Measurements from ENCODE around the gene COL1A2. TPM values are rescaled to one million over a fixed set of nuclear protein-coding genes. Genes with fewer than 3 reads are reported as not detected.

COL1A2 gene
- total and polyA plus RNA-seq, 5 donors, result 115 to 259 (median 168) TPM

DNA sequence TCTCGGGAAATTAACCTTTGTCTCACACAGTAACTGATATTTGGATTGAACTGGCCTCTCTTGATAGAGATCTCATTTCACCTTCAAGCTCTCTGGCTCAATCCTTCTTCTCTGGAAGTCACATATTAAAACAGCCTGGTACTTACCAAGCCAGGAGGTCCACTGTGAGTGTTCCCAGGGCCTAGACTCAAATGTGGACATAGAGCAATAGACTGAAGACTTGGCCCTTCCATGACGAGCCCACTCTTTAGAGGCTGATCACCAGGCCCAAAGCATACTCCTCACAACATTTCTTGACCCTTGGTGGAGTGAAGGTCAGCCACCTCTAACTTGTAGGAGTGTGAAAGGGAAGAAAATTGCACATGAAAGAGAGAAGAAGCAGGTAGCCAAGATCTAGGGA, 38.5 kb downstream of the COL1A2 start:
- no peaks in the 10 kb centered on the region for H3K9me3 ChIP-seq (ENCODE audit: control insufficient read depth, low read length)
- DNase-seq (no peak), ATAC-seq (peak in 1 of 2 donors; percentile 27)
- no peaks in the 10 kb centered on the region for H3K4me1 ChIP-seq (ENCODE audit: control insufficient read depth, insufficient read depth, low read length)
- intact Hi-C loops (cut with DNase I), result loop anchor here in 2 of 4 donors (5.0 to 10.0 kb wide), 2 partner anchors 138 to 141 kb away; no protein-coding TSS in a partner anchor
- H3K27ac ChIP-seq (ENCODE audit: low read length), result no peak overlapping the region
- no peak overlapping the region for H3K4me3 ChIP-seq (ENCODE audit: low read length)
- H3K27me3 ChIP-seq (ENCODE audit: control insufficient read depth, insufficient read depth), result no peaks in the 10 kb centered on the region
- WGBS, result 88% methylated on average over 2 of the region's 2 CpGs

DNA sequence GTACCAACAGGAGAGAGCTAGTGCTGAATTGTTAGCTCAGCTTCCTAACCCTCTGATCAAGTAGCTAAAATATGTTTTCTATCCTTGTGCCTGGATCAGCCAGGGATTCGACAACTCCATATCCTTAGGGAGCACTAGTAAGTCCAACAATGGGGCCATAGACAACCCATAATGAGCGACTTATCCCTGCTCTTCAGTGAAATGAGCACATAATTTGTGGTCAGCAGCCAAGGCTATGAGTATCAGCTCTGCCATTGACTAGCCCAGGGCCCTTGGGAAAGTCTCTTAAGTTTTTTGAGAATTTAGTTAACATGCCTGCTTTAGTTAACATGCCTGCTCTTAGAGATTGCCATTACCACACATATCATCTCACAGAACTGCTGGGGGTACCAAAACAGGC, 39.3 kb downstream of the COL1A2 start:
- intact Hi-C loops (cut with DNase I), result loop anchor here in 2 of 4 donors (5.0 to 10.0 kb wide), 2 partner anchors 139 to 142 kb away; no protein-coding TSS in a partner anchor
- Histone ChIP-seq H3K27ac (ENCODE audit: low read length) (no peak overlapping the region), H3K27me3 (ENCODE audit: control insufficient read depth, insufficient read depth) (no peaks in the 10 kb centered on the region), H3K4me3 (ENCODE audit: low read length) (no peak overlapping the region), H3K4me1 (ENCODE audit: control insufficient read depth, insufficient read depth, low read length) (no peaks in the 10 kb centered on the region), H3K9me3 (ENCODE audit: control insufficient read depth, low read length) (no peaks in the 10 kb centered on the region)
- peak; percentile 38 to 40 for ATAC-seq
- 51% methylated on average over 2 of the region's 2 CpGs for WGBS
- DNase-seq, result no peak

DNA sequence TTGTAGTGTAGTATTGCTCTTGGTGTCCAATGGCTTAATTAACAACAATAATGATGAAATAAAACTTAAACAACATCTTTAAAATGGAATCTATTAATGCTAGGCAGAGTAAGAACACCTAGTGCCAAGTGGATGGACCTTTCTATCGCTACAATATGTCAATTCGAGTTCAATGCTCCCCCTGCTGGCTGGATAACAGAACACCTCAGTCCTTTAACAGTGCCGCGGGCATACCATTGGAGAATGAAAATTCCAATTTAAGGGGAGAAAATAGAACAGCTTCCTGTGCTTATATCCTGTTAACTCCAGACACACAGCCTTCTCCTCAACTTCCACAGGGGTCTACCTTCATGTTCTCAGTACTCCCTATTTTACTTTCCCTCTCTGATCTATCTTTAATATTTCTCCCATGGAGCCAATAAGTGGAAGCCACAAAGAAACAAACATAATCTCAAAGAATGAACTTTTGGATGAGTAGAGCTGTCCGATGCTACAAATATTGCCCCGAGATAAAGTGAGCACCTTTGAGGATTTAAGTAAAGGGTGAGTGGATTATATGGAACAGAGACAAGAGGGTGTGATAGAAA, 41.4 kb downstream of the COL1A2 start:
- DNase-seq (peak in 2 of 3 donors; percentile 59 to 60), ATAC-seq (peak; percentile 81 to 86)
- H3K27ac ChIP-seq (ENCODE audit: low read length), result no peak overlapping the region
- no peaks in the 10 kb centered on the region for H3K27me3 ChIP-seq (ENCODE audit: control insufficient read depth, insufficient read depth)
- no peak overlapping the region for H3K4me3 ChIP-seq (ENCODE audit: low read length)
- no peaks in the 10 kb centered on the region for H3K9me3 ChIP-seq (ENCODE audit: control insufficient read depth, low read length)
- WGBS, result 12% methylated on average over 6 of the region's 6 CpGs
- peaks cover 2% of the 10 kb centered on the region for H3K4me1 ChIP-seq (ENCODE audit: control insufficient read depth, insufficient read depth, low read length)
- intact Hi-C loops (cut with DNase I), result loop anchor here in 2 of 4 donors (5.0 to 10.0 kb wide), 2 partner anchors 141 to 144 kb away; no protein-coding TSS in a partner anchor

DNA sequence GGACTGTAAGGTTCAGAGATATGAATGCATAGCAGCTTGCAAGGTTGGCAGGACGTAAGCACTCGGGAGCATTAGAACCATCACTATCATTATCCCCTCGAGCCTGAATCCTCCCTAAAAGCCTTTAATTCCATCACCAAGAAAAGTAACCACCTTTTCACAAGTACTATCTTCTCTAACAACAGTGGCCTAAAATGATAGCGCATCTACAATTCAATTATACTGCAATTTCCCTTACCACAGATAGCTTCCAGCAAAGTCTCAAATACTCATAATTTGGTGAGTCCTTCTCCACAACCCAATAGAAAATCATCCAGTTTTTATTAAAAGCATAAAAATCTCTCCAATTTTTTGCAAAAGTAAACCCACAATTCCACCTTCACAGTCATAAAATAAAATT, 42.0 kb downstream of the COL1A2 start:
- Histone ChIP-seq H3K27me3 (ENCODE audit: control insufficient read depth, insufficient read depth) (no peaks in the 10 kb centered on the region), H3K27ac (ENCODE audit: low read length) (no peak overlapping the region), H3K9me3 (ENCODE audit: control insufficient read depth, low read length) (no peaks in the 10 kb centered on the region), H3K4me1 (ENCODE audit: control insufficient read depth, insufficient read depth, low read length) (peaks cover 2% of the 10 kb centered on the region), H3K4me3 (ENCODE audit: low read length) (no peak overlapping the region)
- intact Hi-C loops (cut with DNase I), result loop anchor here in 2 of 4 donors (5.0 to 10.0 kb wide), 2 partner anchors 142 to 144 kb away; no protein-coding TSS in a partner anchor
- 87% methylated on average over 4 of the region's 4 CpGs for WGBS
- ATAC-seq, result no peak
- no peak for DNase-seq

DNA sequence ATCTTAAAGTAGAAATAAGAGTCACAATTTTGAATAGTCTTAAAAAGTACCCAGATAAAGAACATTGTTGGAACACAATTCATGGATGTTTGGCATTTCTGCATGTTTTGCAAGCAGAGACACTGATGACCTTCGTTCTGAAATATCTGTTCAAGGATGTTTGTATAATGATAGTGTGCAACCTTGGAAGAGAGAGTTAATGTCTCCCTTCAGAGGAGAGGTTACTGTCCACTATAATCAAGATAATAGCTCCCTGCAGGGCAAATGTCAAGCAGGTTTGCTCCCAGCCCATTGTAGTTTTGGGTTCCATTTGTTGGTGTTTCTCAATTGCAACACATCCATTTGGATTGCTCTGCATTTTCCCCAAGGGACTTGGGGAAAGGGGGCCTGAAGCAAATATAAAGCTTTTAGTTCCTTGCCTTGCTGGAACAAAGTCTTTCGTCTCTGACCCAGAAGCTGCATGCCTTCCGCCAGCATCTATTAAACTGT, 45.2 kb downstream of the COL1A2 start:
- H3K4me1 ChIP-seq (ENCODE audit: control insufficient read depth, insufficient read depth, low read length), result peaks cover 2% of the 10 kb centered on the region

DNA sequence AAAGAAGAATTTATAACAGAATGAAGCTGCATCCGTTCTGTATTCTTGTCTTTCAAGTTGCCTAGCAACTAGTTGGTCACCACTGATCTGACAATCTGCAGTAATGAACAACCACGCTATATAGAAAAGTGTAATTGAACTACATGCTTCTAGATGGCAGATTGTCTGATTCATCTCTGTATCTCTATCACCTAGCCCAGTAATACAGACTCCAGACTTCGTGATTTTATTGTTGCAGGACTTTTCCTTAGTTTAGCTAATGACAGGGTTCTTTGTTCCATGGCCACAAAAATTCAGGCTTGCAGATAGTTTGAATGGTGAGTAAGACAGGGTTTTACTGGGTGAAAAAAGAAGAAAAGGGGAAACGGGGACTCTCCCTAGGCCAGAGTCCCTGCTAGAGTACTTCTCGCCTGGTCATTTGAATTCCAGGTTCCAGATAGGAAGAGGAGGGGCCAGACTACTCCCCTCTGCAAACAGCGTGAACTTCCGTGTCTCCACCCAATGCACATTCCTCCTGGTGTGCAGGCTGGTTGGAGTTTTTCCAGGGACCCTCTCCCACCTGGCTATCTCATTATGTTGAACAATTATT, 45.9 kb downstream of the COL1A2 start:
- 53% methylated on average over 7 of the region's 7 CpGs for WGBS
- ATAC-seq, result peak in 1 of 2 donors; percentile 57

More for the DNA sequence above, 45.2 kb downstream of the COL1A2 start:
- Histone ChIP-seq H3K27ac (ENCODE audit: low read length) (no peak overlapping the region), H3K27me3 (ENCODE audit: control insufficient read depth, insufficient read depth) (no peaks in the 10 kb centered on the region), H3K9me3 (ENCODE audit: control insufficient read depth, low read length) (no peaks in the 10 kb centered on the region), H3K4me3 (ENCODE audit: low read length) (no peak overlapping the region)
- ATAC-seq (peak; percentile 62 to 69), DNase-seq (no peak)
- intact Hi-C loops (cut with DNase I), result loop anchor here in 2 of 4 donors (5.0 to 10.0 kb wide), 2 partner anchors 145 to 148 kb away; no protein-coding TSS in a partner anchor
- 43% methylated on average over 3 of the region's 3 CpGs for WGBS

DNA sequence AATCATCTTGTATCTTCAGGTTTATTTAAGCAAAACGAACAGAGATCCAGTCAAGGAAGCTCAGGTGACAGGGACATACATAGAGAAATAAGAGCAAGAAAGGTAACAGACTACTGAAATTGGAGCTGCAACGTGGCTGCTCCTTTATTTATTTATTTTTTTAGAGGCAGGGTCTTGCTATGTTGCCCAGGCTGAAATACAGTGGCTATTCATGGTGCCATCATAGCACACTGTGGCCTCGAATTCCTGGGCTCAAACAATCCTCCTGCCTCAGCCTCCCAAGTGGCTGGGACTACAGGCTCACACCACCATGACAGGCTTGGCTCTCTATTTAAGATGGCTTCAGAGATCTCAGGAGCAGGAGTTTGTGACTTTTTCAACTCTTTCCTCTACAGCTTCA, 46.4 kb downstream of the COL1A2 start:
- no peaks in the 10 kb centered on the region for H3K27me3 ChIP-seq (ENCODE audit: control insufficient read depth, insufficient read depth)
- no peak overlapping the region for H3K4me3 ChIP-seq (ENCODE audit: low read length)
- H3K9me3 ChIP-seq (ENCODE audit: control insufficient read depth, low read length), result no peaks in the 10 kb centered on the region
- H3K27ac ChIP-seq (ENCODE audit: low read length), result no peak overlapping the region
- intact Hi-C loops (cut with DNase I), result no loop called here
- WGBS, result 89% methylated on average over 3 of the region's 3 CpGs
- ATAC-seq (no peak), DNase-seq (no peak)
- peaks cover 2% of the 10 kb centered on the region for H3K4me1 ChIP-seq (ENCODE audit: control insufficient read depth, insufficient read depth, low read length)

More for the DNA sequence above, 45.9 kb downstream of the COL1A2 start:
- no peak overlapping the region for H3K27ac ChIP-seq (ENCODE audit: low read length)
- peaks cover 2% of the 10 kb centered on the region for H3K4me1 ChIP-seq (ENCODE audit: control insufficient read depth, insufficient read depth, low read length)
- no peaks in the 10 kb centered on the region for H3K9me3 ChIP-seq (ENCODE audit: control insufficient read depth, low read length)
- DNase-seq, result peak in 1 of 3 donors; percentile 9
- intact Hi-C loops (cut with DNase I), result no loop called here
- H3K4me3 ChIP-seq (ENCODE audit: low read length), result no peak overlapping the region
- no peaks in the 10 kb centered on the region for H3K27me3 ChIP-seq (ENCODE audit: control insufficient read depth, insufficient read depth)

DNA sequence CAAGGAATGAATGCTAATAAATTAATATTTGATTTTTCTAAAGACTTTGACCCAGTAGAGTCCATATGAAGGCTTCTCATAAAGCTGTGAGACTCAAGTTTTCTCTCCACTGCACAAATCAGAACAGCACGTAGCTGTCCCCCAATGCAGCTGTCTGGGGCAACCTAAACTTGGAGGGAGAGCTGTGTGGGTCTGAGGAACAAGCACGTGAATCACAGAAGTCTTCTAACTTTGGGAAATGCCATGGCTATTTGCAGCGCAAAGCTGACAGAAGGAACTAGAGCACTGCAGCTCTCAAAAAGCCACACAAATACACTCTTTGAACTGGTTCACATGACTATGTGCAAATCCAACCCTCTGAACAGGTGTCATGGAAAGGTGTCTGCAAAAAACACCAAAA, 47.9 kb downstream of the COL1A2 start:
- intact Hi-C loops (cut with DNase I), result no loop called here
- 88% methylated on average over 3 of the region's 3 CpGs for WGBS
- no peak for ATAC-seq

DNA sequence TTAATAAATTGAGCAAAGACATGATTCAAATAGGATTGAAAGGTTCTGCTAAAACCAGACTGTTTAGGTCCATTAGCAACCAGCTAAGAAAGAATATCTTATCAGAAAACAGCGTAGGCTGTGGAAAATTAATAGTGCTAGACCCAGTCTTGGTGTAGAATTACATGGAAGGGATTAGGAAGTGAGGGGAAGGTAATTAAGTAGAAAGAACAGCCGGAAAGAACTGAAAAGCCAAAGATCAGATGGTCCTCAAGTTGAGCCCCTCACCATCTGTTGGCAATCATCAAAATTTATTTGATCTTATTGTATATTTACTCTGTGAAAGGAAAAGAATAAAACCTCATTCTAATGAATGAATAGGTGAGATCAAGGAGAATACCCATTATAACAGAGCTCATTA, 50.1 kb downstream of the COL1A2 start:
- H3K4me1 ChIP-seq (ENCODE audit: control insufficient read depth, insufficient read depth, low read length), result peaks cover 2% of the 10 kb centered on the region
- ATAC-seq (no peak), DNase-seq (no peak)
- 61% methylated on average over 2 of the region's 2 CpGs for WGBS
- intact Hi-C loops (cut with DNase I), result loop anchor here in 1 of 4 donors (5.0 kb wide), 1 partner anchor 802 kb away; no protein-coding TSS in a partner anchor
- H3K27ac ChIP-seq (ENCODE audit: low read length), result no peak overlapping the region
- H3K4me3 ChIP-seq (ENCODE audit: low read length), result no peak overlapping the region
- H3K27me3 ChIP-seq (ENCODE audit: control insufficient read depth, insufficient read depth), result no peaks in the 10 kb centered on the region
- no peaks in the 10 kb centered on the region for H3K9me3 ChIP-seq (ENCODE audit: control insufficient read depth, low read length)

More for the DNA sequence above, 47.9 kb downstream of the COL1A2 start:
- no peak for DNase-seq
- Histone ChIP-seq H3K27me3 (ENCODE audit: control insufficient read depth, insufficient read depth) (no peaks in the 10 kb centered on the region), H3K4me1 (ENCODE audit: control insufficient read depth, insufficient read depth, low read length) (peaks cover 2% of the 10 kb centered on the region), H3K9me3 (ENCODE audit: control insufficient read depth, low read length) (no peaks in the 10 kb centered on the region), H3K4me3 (ENCODE audit: low read length) (no peak overlapping the region), H3K27ac (ENCODE audit: low read length) (no peak overlapping the region)

DNA sequence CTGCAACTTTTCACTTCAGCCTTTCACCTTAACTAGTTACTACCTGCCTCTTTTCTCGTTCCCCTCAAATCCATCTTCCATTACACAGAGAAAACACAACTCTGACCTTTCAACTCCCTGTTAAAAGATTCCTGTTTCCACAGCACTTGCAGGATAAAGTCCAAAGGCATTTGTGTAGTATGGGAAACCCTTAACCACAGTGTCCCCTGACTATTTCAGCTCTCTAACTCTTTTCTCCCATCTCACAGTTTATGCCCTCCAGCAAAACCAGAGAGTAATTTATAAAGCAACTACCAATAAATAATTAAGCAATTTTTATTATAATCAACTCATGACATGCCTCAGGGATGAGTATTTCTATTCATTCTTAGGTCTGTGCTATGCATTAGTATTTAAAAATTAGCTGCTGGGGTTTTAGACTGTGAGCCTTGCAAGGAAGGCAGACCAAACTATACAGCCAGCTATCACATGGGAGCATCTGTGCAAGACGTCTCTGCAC, 51.0 kb downstream of the COL1A2 start:
- intact Hi-C loops (cut with DNase I), result loop anchor here in 1 of 4 donors (5.0 kb wide), 1 partner anchor 802 kb away; no protein-coding TSS in a partner anchor
- H3K9me3 ChIP-seq (ENCODE audit: control insufficient read depth, low read length), result no peaks in the 10 kb centered on the region
- DNase-seq (no peak), ATAC-seq (no peak)
- no peak overlapping the region for H3K4me3 ChIP-seq (ENCODE audit: low read length)
- no peak overlapping the region for H3K27ac ChIP-seq (ENCODE audit: low read length)
- H3K4me1 ChIP-seq (ENCODE audit: control insufficient read depth, insufficient read depth, low read length), result no peaks in the 10 kb centered on the region
- no peaks in the 10 kb centered on the region for H3K27me3 ChIP-seq (ENCODE audit: control insufficient read depth, insufficient read depth)
- WGBS, result 73% methylated on average over 2 of the region's 2 CpGs

DNA sequence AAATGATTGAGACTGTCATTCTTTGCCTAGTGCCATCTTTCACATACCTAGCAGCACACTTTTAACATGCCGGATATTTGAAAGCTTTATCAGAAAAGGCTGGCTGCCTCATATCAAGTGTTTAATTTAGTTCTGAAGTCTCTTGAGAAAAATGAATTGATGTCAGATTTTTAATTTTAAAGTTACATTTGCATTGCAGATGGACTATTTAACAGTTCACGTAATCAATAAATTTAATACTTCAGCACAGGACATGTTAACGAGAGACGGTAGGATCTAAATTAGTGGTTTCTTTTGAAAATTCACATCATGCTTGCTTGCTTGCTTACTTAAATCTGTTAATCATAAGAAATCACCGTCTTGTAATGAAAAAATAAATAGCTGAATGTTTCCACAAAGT, 51.6 kb downstream of the COL1A2 start:
- no peak for ATAC-seq

More for the DNA sequence above, 51.6 kb downstream of the COL1A2 start:
- DNase-seq, result no peak
- no peak overlapping the region for H3K27ac ChIP-seq (ENCODE audit: low read length)
- intact Hi-C loops (cut with DNase I), result loop anchor here in 1 of 4 donors (5.0 kb wide), 1 partner anchor 801 kb away; no protein-coding TSS in a partner anchor
- H3K4me1 ChIP-seq (ENCODE audit: control insufficient read depth, insufficient read depth, low read length), result no peaks in the 10 kb centered on the region
- H3K9me3 ChIP-seq (ENCODE audit: control insufficient read depth, low read length), result no peaks in the 10 kb centered on the region
- H3K4me3 ChIP-seq (ENCODE audit: low read length), result no peak overlapping the region
- 92% methylated on average over 5 of the region's 5 CpGs for WGBS
- no peaks in the 10 kb centered on the region for H3K27me3 ChIP-seq (ENCODE audit: control insufficient read depth, insufficient read depth)

Measured in right cardiac atrium (tissue), 5 donors.